DND-41 (cell line): ENCODE data around the gene CLECL1.

ENCODE experiments used
- ATAC-seq: fragments of 200-7000 bp; cut with Tn5 transposase; 3 replicates; pipeline ENCODE4 v1.9.1; 2021; ENCODE audit warnings: low read depth; ENCODE audit not compliant: insufficient read depth
- DNase-seq: peaks from one replicate; pipeline ENCODE4 v3.0.0-alpha.2; 2020
- H2AFZ ChIP-seq: 2 replicates; pipeline ENCODE4 v1.6.0; 2012; ENCODE audit warnings: low read depth, low read length
- H3K27ac ChIP-seq: 2 replicates; pipeline ENCODE4 v1.5.1; 2012; ENCODE audit warnings: low read length, inconsistent platforms
- H3K27me3 ChIP-seq: fragments of 200-600 bp; sonication (generic); 2 replicates; pipeline ENCODE4 v1.6.0; 2012; ENCODE audit warnings: low read length, mild to moderate bottlenecking, inconsistent platforms; ENCODE audit not compliant: insufficient read depth, poor library complexity
- H3K36me3 ChIP-seq: 2 replicates; pipeline ENCODE4 v1.5.1; 2012; ENCODE audit warnings: low read length, inconsistent platforms; ENCODE audit not compliant: insufficient read depth
- H3K4me1 ChIP-seq: 2 replicates; pipeline ENCODE4 v1.5.1; 2012; ENCODE audit warnings: mild to moderate bottlenecking, low read length; ENCODE audit not compliant: insufficient read depth
- H3K4me2 ChIP-seq: 2 replicates; pipeline ENCODE4 v1.6.0; 2012; ENCODE audit warnings: mild to moderate bottlenecking, moderate library complexity, low read length, inconsistent platforms; ENCODE audit not compliant: insufficient read depth
- H3K4me3 ChIP-seq, 2 experiments: fragments of 200-600 bp in 1 of 2; shearing (Covaris generic) in 1 of 2; 2 replicates each; pipeline ENCODE4 v1.5.1; 2012 to 2016; ENCODE audit warnings: inconsistent platforms in 2 of 2, low read length in 2 of 2, mild to moderate bottlenecking in 2 of 2, low read depth in 1 of 2, moderate library complexity in 1 of 2
- H3K79me2 ChIP-seq: 2 replicates; pipeline ENCODE4 v1.6.0; 2012; ENCODE audit warnings: low read length, inconsistent platforms; ENCODE audit not compliant: insufficient read depth
- H3K9ac ChIP-seq: 2 replicates; pipeline ENCODE4 v1.6.0; 2012; ENCODE audit warnings: low read depth, mild to moderate bottlenecking, inconsistent platforms, low read length, moderate library complexity
- H3K9me3 ChIP-seq: 2 replicates; pipeline ENCODE4 v1.5.1; 2012; ENCODE audit warnings: low read length, moderate library complexity, mild to moderate bottlenecking, inconsistent platforms; ENCODE audit not compliant: insufficient read depth, severe bottlenecking
- H4K20me1 ChIP-seq: 2 replicates; pipeline ENCODE4 v1.6.0; 2012; ENCODE audit warnings: low read length; ENCODE audit not compliant: insufficient read depth
- EZH2 ChIP-seq: IDR thresholded peaks from 3 replicates; pipeline ENCODE4 v1.6.1; 2012; ENCODE audit warnings: borderline replicate concordance, low read depth, mild to moderate bottlenecking, moderate library complexity, low read length, inconsistent platforms; ENCODE audit not compliant: severe bottlenecking
- TF ChIP-seq, protein P1 (sequence below): IDR thresholded peaks from 2 replicates; pipeline ENCODE4 v1.5.1; 2012; ENCODE audit warnings: borderline replicate concordance, low read length, moderate library complexity, mild to moderate bottlenecking; ENCODE audit not compliant: poor library complexity, severe bottlenecking; ENCODE audit errors: extremely low read depth

CLECL1 gene

DNA sequence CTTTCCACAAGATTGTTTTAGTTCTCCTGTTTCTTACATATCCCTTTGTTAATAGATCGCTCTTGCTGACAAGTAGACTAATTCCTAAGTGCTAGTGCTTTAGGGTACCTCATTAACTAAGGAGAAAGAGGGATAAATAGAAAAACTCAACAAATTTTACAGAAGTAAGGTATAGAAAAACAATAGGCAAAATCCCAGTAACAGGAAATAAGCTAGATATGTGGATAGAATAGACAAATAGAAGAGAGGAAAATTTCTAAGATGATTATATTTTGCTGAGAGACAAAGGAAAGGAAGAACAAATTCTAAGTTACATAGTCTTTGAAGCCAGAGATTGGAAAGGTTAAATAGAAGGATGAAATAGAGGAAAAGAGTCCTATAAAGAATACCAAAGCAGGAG lies 26.8 kb upstream of the CLECL1 start:
- H3K36me3 ChIP-seq = peaks cover 21% of the 10 kb centered on the region
- no peak overlapping the region for H2AFZ ChIP-seq
- DNase-seq (no peak), ATAC-seq (no peak)
- H3K9ac ChIP-seq = peak overlapping the region; percentile 70
- H3K27me3 ChIP-seq = no peaks in the 10 kb centered on the region
- peaks cover 54% of the 10 kb centered on the region for H3K79me2 ChIP-seq
- H3K4me2 ChIP-seq = peak overlapping the region; percentile 71
- H3K4me3 ChIP-seq = peak overlapping the region; percentile 39 to 63
- TF ChIP-seq, protein P1, sequence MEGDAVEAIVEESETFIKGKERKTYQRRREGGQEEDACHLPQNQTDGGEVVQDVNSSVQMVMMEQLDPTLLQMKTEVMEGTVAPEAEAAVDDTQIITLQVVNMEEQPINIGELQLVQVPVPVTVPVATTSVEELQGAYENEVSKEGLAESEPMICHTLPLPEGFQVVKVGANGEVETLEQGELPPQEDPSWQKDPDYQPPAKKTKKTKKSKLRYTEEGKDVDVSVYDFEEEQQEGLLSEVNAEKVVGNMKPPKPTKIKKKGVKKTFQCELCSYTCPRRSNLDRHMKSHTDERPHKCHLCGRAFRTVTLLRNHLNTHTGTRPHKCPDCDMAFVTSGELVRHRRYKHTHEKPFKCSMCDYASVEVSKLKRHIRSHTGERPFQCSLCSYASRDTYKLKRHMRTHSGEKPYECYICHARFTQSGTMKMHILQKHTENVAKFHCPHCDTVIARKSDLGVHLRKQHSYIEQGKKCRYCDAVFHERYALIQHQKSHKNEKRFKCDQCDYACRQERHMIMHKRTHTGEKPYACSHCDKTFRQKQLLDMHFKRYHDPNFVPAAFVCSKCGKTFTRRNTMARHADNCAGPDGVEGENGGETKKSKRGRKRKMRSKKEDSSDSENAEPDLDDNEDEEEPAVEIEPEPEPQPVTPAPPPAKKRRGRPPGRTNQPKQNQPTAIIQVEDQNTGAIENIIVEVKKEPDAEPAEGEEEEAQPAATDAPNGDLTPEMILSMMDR = no peak
- no peak for TF ChIP-seq EZH2
- H4K20me1 ChIP-seq = no peaks in the 10 kb centered on the region
- H3K27ac ChIP-seq = peak overlapping the region; percentile 92
- H3K4me1 ChIP-seq = peaks cover 74% of the 10 kb centered on the region
- no peaks in the 10 kb centered on the region for H3K9me3 ChIP-seq

DNA sequence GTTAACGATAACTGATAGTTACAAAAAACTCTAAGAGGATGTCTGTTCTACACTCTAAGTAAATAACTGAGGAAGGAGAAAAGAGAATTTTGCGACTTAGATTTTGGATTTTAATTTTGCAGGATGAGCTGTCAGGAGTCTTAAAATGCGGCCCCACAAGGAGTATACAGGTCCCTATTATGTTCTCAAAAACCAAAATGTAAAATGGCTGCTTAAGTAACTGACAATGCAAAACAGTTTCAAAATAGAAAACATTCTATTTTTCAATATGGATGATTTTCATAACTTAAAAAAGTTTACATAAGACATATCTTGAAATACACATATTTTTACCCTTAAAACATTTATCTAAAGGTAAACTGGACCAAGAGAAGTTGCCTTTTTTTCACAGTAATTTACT lies 25.2 kb upstream of the CLECL1 start:
- ATAC-seq (peak; percentile 35; the same call in 2 of the 3 replicates), DNase-seq (no peak)
- H2AFZ ChIP-seq = peak overlapping the region; percentile 53
- TF ChIP-seq, protein P1 = no peak
- no peak for TF ChIP-seq EZH2
- H3K79me2 ChIP-seq = peaks cover 56% of the 10 kb centered on the region
- H3K27ac ChIP-seq = peak overlapping the region; percentile 92
- peak overlapping the region; percentile 70 for H3K9ac ChIP-seq
- H3K27me3 ChIP-seq = no peaks in the 10 kb centered on the region
- H3K4me1 ChIP-seq = peaks cover 61% of the 10 kb centered on the region
- H3K4me3 ChIP-seq = peak overlapping the region; percentile 39 to 63
- no peaks in the 10 kb centered on the region for H4K20me1 ChIP-seq
- peak overlapping the region; percentile 71 for H3K4me2 ChIP-seq
- H3K36me3 ChIP-seq = peaks cover 37% of the 10 kb centered on the region
- no peaks in the 10 kb centered on the region for H3K9me3 ChIP-seq

DNA sequence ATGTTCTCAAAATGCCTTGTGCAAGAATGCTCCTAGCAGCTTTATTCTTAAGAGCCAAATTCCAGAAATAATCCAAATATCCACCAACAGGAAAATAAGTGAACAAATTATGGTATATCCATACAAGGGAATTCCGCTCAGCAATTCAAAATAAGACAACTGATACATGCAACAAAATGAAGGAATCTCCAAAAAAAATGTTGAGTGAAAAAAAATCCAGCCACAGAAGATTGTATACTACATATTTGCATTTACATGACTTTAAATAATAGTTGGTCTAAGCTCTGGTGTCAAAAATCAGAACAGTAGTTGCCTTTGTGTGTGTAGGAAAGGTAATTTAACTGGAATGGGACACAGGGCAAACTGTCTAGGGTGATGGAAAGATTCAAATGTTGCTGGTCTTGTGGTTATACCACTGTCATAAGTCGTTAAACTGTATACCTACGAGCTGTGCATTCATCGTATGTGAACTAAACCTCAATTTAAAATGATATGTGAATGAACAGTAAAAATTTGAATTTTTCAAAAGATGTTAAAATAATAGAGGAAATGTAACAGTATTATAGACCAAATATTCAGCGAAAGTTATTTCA lies 24.6 kb upstream of the CLECL1 start:
- Histone ChIP-seq H3K4me2 (peak overlapping the region; percentile 71), H3K4me1 (peaks cover 59% of the 10 kb centered on the region), H3K4me3 (peak overlapping the region; percentile 39 to 63), H4K20me1 (no peaks in the 10 kb centered on the region), H3K36me3 (peaks cover 43% of the 10 kb centered on the region), H3K27me3 (no peaks in the 10 kb centered on the region), H3K27ac (peak overlapping the region; percentile 92), H3K9ac (peak overlapping the region; percentile 70), H2AFZ (peak overlapping the region; percentile 53; the same call in 1 of the 2 replicates), H3K9me3 (no peaks in the 10 kb centered on the region), H3K79me2 (peaks cover 58% of the 10 kb centered on the region)
- DNase-seq = no peak
- no peak for TF ChIP-seq EZH2
- TF ChIP-seq, protein P1 = no peak
- peak; percentile 33; the same call in 1 of the 3 replicates for ATAC-seq
